ENCODE data around the gene KCNJ1.

The KCNJ1 gene

DNA sequence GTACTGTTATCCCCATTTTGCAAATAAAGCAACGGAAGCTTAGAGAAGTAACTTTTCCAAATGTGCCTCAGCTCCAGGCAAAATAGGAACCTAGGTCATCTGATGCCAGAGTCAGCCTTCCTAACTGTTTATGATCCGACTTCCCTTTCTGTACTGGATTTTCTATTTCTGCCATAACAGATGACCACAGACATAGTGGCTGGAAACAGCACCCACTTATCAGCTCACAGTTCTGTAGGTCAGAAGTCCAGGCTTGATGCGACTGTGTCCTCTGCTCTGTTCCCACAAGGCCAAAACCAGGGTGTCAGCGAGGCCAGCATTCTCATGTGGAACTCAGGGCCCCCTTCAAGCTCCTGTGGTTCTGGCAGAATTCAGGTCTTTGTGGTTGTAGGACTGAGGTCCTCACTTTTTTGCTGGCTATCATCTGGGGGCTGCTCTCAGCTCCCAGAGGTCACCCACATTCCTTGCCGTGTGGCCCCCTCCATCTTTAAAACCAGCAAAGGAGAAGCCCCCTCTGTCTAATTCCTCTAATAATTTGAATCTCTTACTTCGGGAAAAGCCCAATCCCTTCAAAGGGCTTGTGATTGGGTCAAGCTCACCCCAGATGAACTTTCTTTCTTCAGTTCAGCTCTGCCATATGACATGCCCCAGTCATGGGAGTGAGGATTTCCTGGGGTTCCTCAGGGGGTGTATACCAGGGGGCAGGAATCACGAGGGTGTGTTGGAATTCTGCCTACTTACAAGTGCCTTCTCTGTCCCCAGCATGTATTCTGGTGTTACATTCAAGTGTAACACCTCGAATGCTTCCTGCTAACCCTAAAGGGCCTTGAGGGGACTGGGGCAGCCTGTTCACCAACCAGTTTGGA lies 39.3 kb upstream of the KCNJ1 start:
- TF ChIP-seq, protein P1, sequence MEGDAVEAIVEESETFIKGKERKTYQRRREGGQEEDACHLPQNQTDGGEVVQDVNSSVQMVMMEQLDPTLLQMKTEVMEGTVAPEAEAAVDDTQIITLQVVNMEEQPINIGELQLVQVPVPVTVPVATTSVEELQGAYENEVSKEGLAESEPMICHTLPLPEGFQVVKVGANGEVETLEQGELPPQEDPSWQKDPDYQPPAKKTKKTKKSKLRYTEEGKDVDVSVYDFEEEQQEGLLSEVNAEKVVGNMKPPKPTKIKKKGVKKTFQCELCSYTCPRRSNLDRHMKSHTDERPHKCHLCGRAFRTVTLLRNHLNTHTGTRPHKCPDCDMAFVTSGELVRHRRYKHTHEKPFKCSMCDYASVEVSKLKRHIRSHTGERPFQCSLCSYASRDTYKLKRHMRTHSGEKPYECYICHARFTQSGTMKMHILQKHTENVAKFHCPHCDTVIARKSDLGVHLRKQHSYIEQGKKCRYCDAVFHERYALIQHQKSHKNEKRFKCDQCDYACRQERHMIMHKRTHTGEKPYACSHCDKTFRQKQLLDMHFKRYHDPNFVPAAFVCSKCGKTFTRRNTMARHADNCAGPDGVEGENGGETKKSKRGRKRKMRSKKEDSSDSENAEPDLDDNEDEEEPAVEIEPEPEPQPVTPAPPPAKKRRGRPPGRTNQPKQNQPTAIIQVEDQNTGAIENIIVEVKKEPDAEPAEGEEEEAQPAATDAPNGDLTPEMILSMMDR (IDR thresholded peaks at IDR 0.05; ENCODE audit: insufficient read depth, low read depth, low read length, missing control alignments), result no peak
- H3K4me3 ChIP-seq (ENCODE audit: low read length), result peak overlapping the region; percentile 47

DNA sequence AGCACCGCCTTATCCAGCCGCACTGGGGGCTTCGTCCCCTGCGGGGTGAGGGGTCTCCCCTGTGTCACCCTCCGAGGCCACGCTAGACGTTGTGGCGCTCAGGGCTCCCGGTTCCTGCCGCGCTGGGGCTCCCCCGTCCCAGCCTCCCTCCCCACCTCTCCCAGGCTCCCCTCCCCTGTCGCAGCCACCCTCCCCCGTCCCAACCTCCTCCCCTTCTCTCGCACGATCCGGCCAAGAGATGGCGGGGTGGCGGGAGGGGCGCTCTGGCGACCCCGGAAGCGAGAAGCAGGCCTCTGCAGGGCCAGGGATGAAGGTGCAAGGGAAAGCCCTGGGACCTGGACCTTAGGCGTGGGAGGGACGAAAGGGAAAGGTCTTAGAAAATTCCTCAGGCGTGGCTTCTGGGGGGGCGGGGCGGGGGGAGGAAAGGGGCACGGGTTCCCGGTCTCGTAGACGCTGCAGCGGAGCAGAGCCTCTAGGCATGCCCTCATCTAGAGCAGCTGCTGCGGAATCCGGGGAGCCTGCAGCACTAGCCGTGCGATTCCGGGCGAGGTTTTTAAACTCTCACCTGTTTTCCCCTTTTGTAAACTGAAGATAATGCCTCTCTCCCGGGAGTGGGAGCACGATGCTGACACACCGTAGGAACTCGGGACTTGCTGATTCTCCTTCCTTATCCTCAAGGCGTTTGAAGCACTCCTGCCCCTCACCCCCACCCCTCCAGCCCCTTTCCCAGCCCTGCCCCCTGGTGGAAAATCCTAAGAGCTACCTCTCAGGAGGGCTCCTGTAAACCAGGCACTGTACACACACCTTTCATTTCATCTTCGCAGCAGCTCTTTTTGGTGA lies 38.5 kb upstream of the KCNJ1 start:
- TF ChIP-seq, protein P1 (IDR thresholded peaks at IDR 0.05; ENCODE audit: insufficient read depth, low read depth, low read length, missing control alignments), result peak; percentile 48
- peak; percentile 72 for DNase-seq (ENCODE audit: low read depth)
- H3K4me3 ChIP-seq (ENCODE audit: low read length), result peak overlapping the region; percentile 47

More for the DNA sequence above, 39.3 kb upstream of the KCNJ1 start:
- no peak for DNase-seq (ENCODE audit: low read depth)

GRCh38 chr11:128904656-128905344 lies 37.7 kb upstream of the KCNJ1 start:
- TF ChIP-seq, protein P1 (IDR thresholded peaks at IDR 0.05; ENCODE audit: insufficient read depth, low read depth, low read length, missing control alignments), result no peak
- no peak for DNase-seq (ENCODE audit: low read depth)
- H3K4me3 ChIP-seq (ENCODE audit: low read length), result peak overlapping the region; percentile 47

DNA sequence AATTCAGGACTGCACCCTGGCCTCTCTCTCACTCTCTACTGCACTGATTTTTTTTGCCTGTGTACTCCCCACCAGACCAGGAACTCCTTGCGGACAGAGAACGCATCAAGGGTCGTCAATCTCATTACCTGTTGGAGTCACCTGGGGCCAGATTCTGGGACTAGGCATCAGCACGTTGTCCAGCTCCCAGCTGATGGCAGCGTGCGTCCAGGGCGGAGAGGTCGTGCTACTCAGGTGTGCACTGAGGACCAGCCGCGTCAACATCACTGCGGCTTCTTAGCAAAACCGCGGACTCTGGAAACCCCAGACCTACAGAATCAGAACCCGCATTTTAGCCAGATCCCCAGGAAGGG lies 37.2 kb upstream of the KCNJ1 start:
- TF ChIP-seq, protein P1 (IDR thresholded peaks at IDR 0.05; ENCODE audit: insufficient read depth, low read depth, low read length, missing control alignments), result no peak
- H3K4me3 ChIP-seq (ENCODE audit: low read length), result no peak overlapping the region
- no peak for DNase-seq (ENCODE audit: low read depth)

GRCh38 chr11:128903248-128904061 lies 36.4 kb upstream of the KCNJ1 start:
- TF ChIP-seq, protein P1 (IDR thresholded peaks at IDR 0.05; ENCODE audit: insufficient read depth, low read depth, low read length, missing control alignments), result no peak
- peak; percentile 88 for DNase-seq (ENCODE audit: low read depth)
- no peak overlapping the region for H3K4me3 ChIP-seq (ENCODE audit: low read length)

GRCh38 chr11:128902515-128903066 lies 35.5 kb upstream of the KCNJ1 start:
- TF ChIP-seq, protein P1 (IDR thresholded peaks at IDR 0.05; ENCODE audit: insufficient read depth, low read depth, low read length, missing control alignments), result no peak
- no peak overlapping the region for H3K4me3 ChIP-seq (ENCODE audit: low read length)
- DNase-seq (ENCODE audit: low read depth), result peak; percentile 68

Data from epithelial cell of esophagus (primary cell).